Activated effector memory CD4-positive, alpha-beta T cell treated with Interleukin-2 at 50 U/mL for 16 hours (primary cell): ENCODE data around the gene MAGI1.
"Not testable (repeated sequence)": the region's sequence is repeated elsewhere in the genome, so short reads cannot be mapped to it uniquely, and the experiment has no call there.

Experiments used
- DNase-seq: peaks from one replicate; pipeline ENCODE4 v3.0.0-alpha.2; 2020

MAGI1 gene

DNA sequence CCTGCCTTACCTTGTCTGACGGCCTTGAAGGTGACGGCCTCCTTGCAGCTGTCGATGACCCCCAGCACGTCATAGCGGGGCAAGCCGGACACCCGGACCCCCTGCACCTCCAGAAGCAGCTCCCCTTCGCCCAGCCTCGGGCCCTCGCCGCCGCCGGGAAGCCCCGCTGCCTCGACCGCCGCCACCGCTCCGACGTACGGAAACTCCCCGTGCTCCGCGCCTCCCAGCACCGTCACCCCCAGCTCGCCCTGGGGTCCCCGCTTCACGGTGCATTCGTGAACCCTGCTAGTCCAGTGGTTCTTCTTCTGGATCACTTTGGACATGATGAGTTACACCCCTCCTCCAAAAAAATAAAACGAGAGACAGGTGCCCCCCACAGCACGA is 740 bp downstream of the MAGI1 start:
- no peak for DNase-seq

DNA sequence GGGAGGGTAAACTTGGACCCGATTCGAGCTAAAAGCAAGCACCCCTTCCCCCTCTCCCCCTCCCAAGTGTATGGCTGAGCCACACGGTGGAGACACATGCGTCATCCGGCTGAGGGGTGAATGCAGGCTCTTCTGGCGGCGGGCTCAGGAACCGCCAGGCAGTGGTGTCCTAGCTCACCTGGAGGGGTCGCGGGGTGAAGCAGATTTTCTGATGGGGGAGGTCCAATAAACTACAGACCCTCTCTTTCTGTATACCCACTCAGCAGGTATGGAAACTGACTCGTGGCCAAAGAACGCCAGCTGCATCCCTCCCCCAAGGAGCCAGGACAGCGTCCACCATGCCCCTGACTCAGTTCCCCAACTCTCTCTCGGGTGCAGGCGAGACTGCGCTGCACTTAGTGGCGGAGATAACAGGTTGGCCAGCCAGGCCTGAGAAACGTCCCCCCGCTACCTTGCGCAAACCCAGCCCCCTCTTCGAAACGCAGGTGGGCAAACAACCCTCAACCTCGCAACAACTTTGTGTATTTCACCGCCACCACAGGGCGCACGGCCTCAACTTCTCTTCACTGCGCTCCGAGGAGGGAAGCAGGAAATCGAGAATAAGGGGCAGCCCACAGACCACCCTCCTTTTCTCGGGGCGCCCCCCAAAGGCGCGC is 1.3 kb downstream of the MAGI1 start:
- no peak for DNase-seq

DNA sequence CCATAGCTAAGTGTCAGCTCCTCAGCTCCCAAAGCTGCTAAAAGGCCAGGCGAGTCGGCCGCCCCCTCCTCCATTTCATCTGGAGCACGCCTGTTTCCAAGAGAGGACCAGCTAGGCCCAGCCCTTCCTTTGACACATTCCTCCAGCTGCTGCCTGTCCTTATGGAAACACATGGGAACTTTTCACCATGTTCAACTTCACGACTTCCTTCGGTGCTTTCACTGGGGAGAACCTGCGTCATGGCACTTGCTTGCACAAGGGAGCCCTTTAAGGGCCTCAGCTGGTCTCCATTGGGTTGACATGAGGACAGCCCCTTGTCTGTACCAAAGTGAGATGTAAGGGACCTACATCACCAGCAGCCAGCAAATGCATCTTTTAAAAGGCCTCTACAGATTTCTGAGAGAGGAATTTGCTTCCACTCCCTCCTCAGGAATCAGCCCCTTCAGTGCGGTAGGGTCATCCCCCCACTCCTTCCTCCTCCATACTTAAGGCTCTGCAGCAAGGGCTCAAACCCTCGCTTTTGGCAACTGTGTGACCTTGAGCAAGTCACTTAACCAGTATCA is 2.1 kb downstream of the MAGI1 start:
- DNase-seq = no peak

DNA sequence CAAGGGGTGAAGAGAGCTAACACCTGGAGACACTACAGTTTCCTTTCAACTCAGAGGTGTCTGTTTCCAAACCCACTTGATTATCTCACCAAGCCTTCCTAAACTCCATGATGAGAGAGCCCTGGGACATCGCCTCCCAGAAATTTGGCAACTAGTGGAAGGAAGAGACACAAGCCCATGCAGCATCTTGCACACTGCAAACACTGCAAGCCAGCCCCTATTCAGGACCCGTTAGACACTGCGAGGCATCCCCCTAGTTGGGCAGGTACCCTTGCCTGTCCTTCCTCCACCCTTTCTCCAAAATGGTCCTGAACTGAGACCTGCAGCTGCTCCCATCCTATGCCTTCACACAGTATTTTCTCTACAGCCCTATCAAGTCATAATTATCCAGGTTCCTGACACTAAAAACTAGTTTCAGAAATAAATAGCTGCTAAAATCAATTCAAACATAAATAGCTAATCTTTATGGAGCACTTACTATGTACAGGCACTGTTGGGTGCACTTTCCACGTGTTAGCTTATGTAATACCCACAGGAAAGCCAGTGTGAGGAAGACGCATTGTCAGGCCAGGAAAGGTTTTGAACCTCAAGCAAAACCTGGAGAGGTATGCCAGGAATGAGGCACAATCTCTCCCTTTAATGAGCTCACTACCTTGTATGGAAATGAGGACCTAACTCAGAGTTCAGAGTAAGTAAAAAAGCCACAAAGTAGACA is 2.8 kb downstream of the MAGI1 start:
- DNase-seq = no peak

DNA sequence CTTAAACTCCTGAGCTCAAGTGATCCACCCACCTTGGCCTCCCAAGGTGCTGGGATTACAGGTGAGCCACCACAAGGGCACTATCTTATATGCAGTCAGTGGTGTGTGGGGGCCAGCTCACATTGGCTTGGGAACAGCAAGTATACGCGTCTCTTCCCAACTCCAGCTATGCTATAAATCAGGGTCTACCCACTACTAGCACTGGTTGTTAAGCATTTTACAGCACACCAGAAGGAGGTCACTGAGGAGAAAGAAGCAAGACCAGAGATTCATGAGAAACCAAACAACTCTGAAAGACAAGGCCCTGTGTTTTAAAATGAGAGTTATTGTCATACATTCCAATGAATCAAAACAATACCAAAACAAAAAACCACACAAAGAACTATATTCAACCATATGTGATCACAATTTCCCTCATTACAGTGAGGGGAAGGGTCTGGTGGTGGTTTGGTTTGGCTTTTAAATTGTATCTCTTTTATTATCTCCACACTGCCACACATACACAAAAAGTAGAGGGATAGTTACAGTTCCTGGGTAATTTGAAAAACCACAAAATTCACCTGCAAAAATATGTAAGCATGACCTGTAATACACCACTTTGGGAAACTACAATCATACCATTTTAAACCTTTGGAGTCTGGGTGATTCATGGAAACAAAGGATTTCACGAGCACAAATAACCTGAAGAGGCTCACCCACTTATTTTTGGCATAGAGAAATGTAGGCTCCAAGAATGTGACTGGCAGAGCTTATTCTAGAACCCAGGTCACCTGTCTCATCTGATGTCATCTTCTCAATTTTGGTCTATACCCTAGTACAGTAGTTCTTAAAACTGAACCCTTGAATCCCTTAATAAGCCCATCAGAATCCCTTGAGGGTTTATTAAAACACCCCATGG is 5.2 kb downstream of the MAGI1 start:
- no peak for DNase-seq

DNA sequence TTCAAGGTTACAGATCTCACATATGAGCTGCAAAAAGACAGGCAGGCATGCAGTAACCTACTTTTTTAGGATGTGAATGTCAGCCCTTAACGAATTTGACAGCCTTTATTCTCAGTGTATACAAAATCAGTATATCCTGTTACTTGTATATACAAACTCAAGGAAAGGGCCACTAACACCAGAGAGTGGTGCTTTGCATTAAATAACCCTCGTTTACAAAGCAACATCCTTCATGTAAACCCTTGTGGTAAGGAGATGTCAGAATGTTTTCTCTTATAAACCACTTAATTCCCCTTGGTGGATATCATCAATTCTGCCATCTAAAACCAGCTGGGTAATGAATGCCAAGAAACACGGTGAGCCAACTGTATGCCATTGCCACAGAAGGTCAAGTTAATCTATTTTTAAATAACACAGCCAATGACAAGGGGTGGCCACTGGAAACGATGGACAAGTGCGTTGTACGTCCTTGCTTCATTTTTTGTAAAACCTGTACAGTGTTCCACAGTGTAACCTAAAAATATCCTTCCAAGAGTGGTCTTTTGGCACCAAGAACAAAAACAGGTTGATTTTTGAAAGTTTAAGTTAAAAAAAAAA is 7.5 kb downstream of the MAGI1 start:
- no peak for DNase-seq

DNA sequence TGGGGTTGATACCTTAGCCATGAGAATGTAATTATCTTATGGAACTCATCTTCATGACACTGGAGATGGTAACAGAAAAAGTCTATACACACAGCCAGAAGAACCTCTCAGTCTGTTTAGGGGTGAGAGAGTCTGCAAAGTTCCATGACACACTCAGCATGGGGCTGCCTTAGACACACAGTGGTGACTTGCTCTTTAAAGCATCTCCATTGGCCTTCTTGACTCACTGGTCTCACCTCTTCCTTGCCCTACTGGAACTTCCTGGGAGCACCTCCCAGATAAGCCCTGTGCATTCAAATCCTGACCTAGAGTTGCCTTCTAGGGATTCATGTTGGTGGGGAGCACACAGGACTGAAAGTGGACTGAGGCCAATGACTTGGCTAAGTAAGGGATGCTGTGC is 9.3 kb downstream of the MAGI1 start:
- no peak for DNase-seq

DNA sequence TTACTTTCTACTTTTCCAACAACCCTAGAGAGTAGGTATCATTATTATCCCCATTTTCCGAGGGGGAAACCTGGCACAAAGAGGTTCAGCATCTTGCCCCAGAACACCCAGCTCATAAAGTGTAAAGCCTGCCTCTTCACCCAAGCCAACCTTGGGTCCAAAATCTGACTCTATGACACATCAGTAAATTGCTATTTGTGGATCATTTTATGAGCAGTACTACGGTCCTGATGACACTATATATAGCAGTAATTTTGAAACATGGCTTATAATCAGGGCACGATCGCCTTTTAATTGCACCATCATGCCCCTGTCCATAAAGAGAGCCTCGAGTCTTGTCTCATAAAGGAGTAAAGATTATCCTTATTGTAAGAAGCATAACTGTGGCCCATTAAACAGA is 9.7 kb downstream of the MAGI1 start:
- DNase-seq = no peak

DNA sequence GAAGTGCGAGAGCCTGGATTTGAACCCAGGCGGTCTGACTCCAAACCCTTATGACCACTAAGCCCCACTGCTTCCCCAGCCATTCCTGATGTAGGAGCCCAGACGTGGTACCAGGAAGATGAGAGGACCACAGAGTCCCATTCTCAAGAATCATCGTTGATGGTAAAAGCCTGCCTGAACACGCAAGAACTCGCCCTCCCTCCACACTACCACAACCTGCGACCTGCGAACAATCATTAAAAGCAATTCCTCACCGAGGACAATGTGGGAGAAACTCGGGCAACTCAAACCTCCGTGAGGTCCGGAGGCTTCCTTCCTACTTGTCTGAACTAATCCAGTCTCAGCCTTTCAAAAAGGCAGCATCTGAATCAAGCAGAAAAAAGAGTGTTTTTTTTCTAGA is 10.3 kb downstream of the MAGI1 start:
- no peak for DNase-seq

DNA sequence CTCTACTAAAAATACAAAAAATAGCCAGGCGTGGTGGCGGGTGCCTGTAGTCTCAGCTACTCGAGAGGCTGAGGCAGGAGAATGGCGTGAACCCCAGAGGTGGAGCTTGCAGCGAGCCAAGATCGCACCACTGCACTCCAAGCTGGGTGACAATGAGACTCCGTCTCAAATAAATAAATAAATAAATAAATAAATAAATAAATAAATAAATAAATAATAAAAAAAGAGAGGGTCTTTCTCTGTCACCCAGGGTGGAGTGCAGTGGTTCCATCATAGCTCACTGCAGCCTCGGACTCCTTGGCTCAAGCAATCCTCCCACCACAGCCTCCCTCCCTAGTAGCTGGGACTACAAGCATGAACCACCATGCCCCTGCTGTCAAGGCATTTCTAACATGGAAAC is 11.6 kb downstream of the MAGI1 start:
- not testable (repeated sequence) for DNase-seq

DNA sequence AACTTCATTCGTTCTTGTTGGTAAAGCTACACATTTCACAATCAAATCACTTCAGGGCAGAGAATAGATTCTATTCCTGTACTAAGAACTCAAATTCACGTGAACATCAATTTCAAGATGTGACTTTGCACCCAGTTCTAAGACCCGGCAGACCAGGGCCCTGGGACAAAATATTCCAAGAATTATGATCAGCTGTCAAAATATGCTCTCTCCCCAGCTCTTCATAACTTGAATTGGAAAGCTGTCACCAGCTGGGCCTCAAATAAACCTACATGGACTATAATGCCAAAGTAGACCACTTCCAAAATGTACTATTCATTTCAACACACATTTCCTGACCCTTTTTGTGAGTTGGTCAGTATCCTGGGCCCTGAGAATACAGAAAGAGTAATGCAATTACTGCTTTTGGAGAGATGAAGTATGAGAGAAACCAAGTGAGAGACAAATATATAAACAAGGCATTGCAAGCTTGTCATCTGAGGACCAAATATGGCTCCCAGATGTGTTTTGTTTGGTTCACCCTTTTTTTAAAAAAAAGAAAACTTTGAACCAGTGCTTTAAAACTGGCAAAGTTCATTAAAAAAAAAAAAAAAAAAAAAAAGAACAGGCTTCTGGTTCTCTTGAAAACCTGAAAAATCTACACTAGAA is 14.9 kb downstream of the MAGI1 start:
- no peak for DNase-seq

DNA sequence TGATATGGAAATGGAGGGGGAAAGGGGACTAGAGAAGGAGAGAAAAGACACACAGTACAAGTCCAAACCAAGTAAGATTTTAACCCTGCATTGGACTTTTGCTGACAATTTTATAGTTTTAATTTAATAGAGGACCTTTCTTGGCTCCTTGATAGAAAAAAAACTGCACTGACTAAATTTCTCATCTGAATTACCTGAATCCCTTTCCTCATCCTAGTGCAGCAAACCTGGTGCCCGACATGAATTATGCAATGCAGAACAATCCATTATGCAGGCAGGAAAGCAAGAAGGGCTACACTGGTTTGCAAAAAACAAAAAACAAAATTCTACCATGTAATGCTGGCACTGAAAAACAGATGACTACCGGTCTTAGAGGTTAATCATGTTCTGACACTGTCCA is 15.5 kb downstream of the MAGI1 start:
- DNase-seq = no peak

DNA sequence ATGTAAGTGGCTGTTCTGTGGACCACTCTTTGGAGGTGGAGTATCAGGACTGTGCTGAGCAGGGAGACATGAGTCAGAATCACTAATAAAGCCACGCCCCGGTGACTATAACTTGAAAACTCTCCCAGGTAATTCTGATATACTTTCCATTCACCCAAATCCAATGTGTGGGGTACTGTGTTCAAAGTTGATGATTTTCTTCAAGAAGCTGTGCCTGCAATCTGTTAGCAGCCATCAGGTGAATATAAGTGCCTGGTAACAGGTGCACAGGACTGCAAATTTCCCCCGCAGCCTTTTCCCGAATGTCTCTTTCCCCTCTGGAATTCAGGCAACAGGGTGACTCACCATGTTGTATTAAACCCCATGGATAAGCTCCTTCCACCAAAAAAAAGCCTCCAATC is 17.0 kb downstream of the MAGI1 start:
- no peak for DNase-seq

DNA sequence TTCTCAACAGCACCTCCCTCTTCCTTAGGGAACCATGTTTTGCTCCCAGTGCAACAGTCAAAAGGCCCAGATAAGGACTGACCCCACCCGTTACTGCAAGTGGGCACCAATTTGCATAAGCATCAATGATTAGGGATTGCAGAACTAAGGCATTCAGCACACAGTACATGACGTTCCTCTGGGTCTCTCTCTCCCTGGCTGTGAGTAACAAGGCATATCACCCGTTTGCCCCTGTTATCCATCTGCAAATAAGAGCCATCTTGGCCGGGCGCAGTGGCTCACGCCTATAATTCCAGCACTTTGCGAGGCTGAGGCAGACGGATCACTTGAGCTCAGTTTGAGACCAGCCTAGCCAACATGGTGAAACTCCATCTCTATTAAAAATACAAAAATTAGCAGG is 18.8 kb downstream of the MAGI1 start:
- no peak for DNase-seq

DNA sequence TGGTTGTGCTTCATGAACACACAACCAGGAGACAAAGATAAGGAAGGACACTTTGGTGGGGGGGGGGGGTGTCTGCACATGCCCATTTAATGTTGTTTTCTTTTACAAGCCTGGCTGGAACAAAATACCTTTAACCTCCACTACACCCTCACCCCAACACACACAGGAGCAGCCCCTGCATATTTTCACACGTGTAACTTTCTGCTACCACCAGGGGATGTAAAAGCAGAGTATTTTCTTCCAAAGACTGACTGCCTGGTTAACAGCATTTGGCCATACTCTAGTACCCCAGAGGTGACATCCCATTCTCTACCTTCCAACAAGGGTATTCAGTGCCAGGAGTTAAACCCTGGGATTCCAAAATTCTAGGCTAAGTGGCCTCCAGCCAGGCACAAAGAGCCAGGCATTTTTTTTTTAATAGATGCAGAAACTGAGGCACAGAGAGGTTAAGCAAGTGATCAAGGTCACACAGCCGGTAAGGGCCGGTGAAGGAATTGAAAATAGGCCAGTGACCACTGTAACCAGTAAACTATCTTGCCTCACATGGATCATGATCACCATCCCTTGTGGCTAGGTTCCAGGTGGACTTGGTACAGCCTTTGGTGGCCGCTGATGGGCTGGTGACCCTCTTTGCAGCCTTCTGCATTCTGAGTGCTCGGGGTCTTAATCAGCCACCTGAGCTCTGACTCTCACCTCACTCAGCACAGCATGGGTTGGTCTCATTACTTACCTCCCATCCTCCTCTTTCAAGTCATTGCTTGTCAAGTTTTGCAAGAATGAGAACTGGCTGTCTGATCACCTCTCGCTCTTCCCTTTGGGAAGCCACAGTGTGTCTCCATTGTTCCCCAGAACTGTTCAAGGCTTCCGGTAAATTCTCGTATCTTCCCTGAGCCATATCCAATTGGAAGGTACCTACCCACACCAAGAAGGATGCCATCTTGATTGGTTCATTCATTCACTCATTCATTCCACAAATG is 20.4 kb downstream of the MAGI1 start:
- DNase-seq = no peak

DNA sequence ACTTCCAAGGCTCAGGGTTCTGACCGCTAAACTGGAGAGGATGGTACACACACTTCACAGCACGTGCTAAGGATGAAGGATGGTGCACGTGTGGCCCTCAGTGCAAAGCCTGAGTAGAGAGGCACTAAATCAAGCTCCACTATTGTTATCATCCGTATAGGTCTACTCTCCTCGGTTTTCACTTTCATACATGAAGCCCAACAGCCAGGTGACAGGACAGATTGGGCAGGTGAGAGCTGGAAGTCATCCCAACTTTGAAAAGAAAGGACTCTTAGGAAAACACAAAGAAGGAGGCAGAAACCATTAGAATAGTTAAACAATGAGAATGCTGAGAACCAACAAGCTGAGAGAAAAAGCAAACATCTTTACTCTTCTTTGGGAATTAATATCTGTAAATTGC is 21.1 kb downstream of the MAGI1 start:
- no peak for DNase-seq

DNA sequence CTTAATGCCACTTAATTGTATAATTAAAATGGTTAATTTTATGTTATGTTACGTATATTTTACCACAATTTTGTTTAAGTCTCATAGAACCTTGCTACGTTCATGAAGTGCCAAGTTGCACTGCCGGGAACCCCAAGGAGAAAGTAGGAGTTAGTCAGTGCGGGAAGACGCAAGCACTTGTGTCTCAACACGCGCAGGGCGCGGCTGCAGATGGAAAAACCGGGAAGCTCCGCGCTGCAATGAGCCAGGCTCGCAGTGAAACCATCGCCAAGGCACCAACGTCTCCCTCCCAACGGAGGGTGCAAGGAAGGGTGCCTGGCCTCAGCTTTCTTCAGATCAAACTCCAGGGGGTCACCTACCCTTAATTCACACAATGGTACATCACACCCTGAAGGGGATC is 21.6 kb downstream of the MAGI1 start:
- no peak for DNase-seq

DNA sequence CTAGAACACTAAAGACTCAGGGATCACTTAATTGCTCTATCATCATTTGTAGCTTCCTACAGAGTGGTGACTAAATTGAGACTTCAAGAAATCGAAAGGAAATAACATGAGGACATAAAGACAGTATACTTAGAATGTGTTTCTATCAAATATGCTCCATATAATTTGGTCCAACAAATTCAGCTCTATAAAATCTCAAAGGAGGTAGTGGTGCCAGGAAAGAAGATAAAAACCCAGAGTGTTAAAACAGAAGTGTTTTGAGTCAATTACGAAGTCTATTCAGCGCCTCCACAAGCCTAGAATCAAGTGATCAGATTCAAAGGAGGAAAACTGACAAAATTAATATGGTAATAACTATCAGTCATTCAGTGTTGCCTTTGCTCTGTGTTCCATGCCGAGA is 22.9 kb downstream of the MAGI1 start:
- DNase-seq = no peak

DNA sequence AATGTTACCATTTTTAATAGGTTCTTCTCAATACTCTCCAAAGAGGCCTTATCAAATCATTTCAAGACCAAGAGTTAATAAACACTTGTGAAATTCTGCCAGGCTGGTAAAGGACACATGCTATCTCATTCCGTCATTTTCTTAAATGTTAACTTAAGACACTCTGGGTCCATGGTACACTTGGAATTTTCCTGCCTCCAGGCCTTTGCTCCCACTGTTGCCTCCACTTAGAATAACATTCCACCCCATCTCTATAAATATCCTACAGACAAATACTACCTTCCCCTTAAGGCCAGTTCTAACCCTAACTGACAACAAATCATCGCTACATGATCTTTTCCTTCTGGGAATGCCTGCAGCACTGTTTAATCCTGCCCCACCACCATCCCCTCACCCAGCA is 24.1 kb downstream of the MAGI1 start:
- no peak for DNase-seq

DNA sequence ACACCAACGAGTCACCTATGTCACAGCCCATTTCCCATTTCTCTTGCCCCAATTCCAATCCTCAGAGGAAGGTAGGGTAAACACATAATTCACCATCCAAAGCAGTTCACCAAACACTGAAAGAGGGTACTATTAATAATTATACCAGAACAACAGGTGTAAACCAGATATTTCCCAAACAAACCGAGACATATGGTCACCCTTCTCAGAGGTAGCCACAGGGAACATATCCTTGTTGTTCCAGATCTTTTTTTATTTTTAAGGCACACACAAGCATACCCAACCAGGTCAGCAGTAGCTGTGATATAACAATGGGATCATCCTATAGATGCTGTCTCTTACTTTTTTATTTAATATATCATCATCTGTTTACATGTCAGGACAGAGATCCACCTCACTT is 24.7 kb downstream of the MAGI1 start:
- DNase-seq = no peak

DNA sequence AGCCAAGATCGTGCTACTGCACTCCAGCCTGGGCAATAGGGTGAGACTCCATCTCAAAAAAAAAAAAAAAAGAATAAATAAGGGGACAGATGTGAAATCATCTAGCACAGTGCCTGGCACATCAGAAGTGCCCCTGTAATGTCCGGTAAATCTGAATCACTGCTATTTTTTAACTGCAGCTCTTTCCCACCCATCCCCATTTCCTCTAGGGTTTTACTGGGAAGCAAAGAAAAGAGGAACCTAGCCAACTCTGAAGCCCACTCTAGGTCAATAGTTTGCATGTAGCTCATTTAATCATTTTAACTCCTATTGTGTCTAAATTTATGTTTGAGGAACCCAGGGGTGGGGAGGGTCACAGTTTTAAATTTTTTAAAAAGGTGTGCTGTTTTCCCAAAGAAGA is 26.0 kb downstream of the MAGI1 start:
- no peak for DNase-seq
